GM12874 (cell line): ENCODE data around the gene CRACDL.

Experiments
- CTCF ChIP-seq: IDR thresholded peaks from 2 replicates; pipeline ENCODE4 v1.5.1; 2011; ENCODE audit warnings: low read depth, mild to moderate bottlenecking, control low read depth, low read length, moderate library complexity; ENCODE audit not compliant: insufficient read depth

Gene CRACDL

DNA sequence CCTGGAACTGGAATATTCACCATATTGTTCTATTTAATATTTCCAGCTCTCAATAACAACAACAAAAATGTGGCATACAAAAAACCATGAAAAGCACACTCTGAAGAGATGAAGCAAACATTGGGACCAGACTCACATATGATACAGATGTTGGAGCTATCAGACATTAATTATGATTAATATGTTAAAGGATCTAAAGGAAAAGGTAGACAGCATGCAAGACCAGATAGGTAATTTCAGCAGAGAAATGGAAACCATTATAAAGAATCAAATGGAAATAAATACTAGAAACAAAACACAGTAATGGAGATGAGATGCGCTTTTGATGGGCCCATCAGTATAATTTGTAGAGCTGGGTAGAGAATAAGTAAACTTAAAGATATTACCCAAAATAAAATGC is 154.2 kb downstream of the CRACDL start:
- TF ChIP-seq CTCF, result no peak

GRCh38 chr2:98778741-98779483 is 157.1 kb downstream of the CRACDL start:
- TF ChIP-seq CTCF, result no peak

DNA sequence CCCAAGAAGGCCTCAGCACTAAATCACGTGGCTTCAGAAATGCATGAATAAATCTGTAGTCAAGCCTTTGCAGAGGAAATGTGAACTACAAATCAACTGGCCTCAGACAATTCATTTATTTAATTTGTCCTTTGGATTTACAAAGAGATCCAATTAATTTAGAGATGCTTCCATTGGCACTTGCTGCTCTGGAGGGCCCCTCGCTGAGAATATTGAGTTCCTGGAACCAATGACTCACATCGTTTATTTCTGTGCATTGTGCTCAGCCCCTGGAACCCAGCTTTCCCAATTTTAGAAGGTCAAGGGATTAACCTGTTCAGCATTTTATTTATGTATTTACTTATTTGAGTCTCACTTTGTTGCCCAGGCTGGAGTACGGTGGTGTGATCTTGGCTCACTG is 157.9 kb downstream of the CRACDL start:
- no peak for TF ChIP-seq CTCF

GRCh38 chr2:98777710-98778109 is 158.3 kb downstream of the CRACDL start:
- TF ChIP-seq CTCF, result no peak

DNA sequence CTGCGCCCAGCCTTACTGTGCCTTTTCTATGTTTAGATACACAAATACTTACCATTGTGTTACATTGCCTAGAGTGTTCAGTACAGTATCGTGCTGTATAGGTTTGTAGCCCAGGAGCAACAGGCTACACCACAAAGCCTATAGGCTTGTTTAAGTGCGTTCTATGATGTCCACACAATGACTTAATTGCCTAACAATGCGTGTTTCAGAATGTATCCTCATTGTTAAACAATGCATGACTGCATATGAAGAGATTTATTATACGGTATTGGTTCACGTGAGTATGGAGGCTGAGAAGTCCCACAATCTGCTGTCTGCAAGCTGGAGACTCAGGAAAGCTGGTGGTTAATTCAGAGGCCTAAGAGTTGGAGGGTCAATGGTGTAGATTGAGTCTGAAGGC is 158.9 kb downstream of the CRACDL start:
- TF ChIP-seq CTCF, result no peak

DNA sequence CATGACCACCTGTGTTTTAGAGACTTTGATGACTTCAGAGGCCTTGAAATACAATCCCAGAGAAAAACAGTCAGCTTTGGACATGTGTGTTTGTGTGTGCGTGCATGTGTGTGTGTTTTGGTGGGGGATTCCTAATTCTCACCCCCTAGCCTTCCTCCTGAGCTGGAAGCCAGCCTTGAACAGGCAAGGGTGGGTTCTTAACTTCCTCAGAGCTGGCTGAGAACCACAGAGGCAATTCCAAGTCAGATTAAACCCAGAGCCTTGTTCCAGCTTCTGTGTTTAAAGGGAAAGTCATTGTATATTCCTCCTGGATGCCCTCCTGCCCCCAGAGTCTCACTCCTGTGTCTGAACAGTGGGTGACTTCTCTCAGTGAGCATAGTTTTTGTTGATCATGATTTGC is 159.9 kb downstream of the CRACDL start:
- TF ChIP-seq CTCF, result no peak

- TF ChIP-seq CTCF, result no peak
These were observed 160.7 kb downstream of the CRACDL start for GRCh38 chr2:98775146-98775986.
